Skin epidermis (tissue), 12 donors: ENCODE results near the gene C5orf34.
"Not testable (repeated sequence)": the region's sequence is repeated elsewhere in the genome, so short reads cannot be mapped to it uniquely, and the experiment has no call there.

Experiments used
- H3K27ac ChIP-seq, 21 experiments: fragments of 200-600 bp; sonication (generic) in 11 of 21; one replicate each; pipeline ENCODE4 v1.5.0; 2020; ENCODE audit warnings: mild to moderate bottlenecking in 3 of 21, inconsistent platforms in 2 of 21, moderate library complexity in 2 of 21
- H3K4me3 ChIP-seq, 7 experiments: fragments of 200-600 bp; sonication (generic) in 2 of 7; one replicate each; pipeline ENCODE4 v1.5.0; 2020; ENCODE audit warnings: inconsistent platforms in 2 of 7, mild to moderate bottlenecking in 2 of 7, moderate library complexity in 1 of 7

The C5orf34 gene

GRCh38 chr5:43456556-43456955 is 58.4 kb downstream of the C5orf34 start:
- Histone ChIP-seq H3K4me3 (no peak overlapping the region), H3K27ac (no peak overlapping the region)

DNA sequence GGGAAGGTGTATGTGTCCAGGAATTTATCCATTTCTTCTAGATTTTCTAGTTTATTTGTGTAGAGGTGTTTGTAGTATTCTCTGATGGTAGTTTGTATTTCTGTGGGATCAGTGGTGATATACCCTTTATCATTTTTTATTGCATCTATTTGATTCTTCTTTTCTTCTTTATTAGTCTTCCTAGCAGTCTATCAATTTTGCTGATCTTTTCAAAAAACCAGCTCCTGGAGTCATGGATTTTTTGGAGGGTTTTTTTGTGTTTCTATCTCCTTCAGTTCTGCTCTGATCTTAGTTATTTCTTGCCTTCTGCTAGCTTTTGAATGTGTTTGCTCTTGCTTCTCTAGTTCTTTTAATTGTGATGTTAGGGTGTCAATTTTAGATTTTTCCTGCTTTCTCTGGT is 73.4 kb downstream of the C5orf34 start:
- not testable (repeated sequence) for H3K27ac ChIP-seq, H3K4me3 ChIP-seq

DNA sequence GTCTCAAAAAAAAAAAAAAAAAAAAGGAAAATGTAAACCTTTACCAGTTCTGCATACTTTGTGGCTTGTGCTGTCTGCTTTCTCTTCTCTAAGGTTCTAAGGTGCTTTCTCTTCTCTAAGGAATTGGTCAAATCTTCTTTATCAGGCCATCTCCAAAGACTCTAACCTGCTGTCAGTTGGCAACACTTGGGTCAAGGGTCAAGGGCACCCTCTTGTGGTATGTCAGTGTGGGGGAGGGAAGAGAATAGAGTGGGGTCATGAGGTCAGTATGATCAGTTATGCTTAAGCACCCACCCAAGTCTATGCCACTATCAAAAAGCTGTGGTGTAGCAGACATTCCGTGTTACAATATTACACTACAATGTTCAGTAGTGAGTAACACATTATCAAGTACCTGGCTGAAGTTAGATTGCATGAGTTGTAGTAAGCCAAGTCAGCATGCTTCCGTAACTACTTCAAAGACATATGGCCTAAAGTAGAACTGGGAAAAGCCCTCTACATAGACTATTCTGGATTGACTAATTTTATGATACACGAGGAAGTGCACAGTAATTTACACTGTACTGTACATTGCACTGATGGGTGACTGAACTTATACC is 77.8 kb downstream of the C5orf34 start:
- no peak overlapping the region for H3K4me3 ChIP-seq
- no peak overlapping the region for H3K27ac ChIP-seq
